CD4-positive, alpha-beta T cell treated with Interferon gamma for 1 hour (primary cell): ENCODE data around the gene RAP1GAP2.
A peak's percentile ranks its signal among the peaks of the same experiment; 100 is the strongest.
"Not testable (repeated sequence)": the region's sequence is repeated elsewhere in the genome, so short reads cannot be mapped to it uniquely, and the experiment has no call there.

ENCODE experiments used
- DNase-seq: peaks from one replicate; pipeline ENCODE4 v3.0.0-alpha.2; 2020

RAP1GAP2 gene

GRCh38 chr17:3030852-3031470, 234.7 kb downstream of the RAP1GAP2 start:
- DNase-seq, result not testable (repeated sequence)

- no peak for DNase-seq
Measured at GRCh38 chr17:3032258-3033247, 236.3 kb downstream of the RAP1GAP2 start.

- DNase-seq, result no peak
Measured at GRCh38 chr17:3033248-3033640, 237.0 kb downstream of the RAP1GAP2 start.

- no peak for DNase-seq
Measured at GRCh38 chr17:3033741-3034577, 237.7 kb downstream of the RAP1GAP2 start.

GRCh38 chr17:3034578-3034920, 238.3 kb downstream of the RAP1GAP2 start:
- no peak for DNase-seq

- DNase-seq, result no peak
Measured at GRCh38 chr17:3035256-3035967, 239.2 kb downstream of the RAP1GAP2 start.

- DNase-seq, result no peak
Measured at GRCh38 chr17:3035968-3036280, 239.7 kb downstream of the RAP1GAP2 start.

GRCh38 chr17:3036800-3037199, 240.6 kb downstream of the RAP1GAP2 start:
- DNase-seq, result no peak

GRCh38 chr17:3037259-3037658, 241.0 kb downstream of the RAP1GAP2 start:
- no peak for DNase-seq

- no peak for DNase-seq
Measured at GRCh38 chr17:3038941-3039340, 242.7 kb downstream of the RAP1GAP2 start.

GRCh38 chr17:3039736-3040135, 243.5 kb downstream of the RAP1GAP2 start:
- peak; percentile 51 for DNase-seq

- DNase-seq, result no peak
Measured at GRCh38 chr17:3040882-3041281, 244.6 kb downstream of the RAP1GAP2 start.

GRCh38 chr17:3043737-3044365, 247.6 kb downstream of the RAP1GAP2 start:
- DNase-seq, result no peak

- no peak for DNase-seq
Measured at GRCh38 chr17:3046753-3047152, 250.5 kb downstream of the RAP1GAP2 start.

- DNase-seq, result peak; percentile 96
Measured at GRCh38 chr17:3048727-3049471, 252.7 kb downstream of the RAP1GAP2 start.

- DNase-seq, result no peak
Measured at GRCh38 chr17:3049705-3050295, 253.6 kb downstream of the RAP1GAP2 start.

GRCh38 chr17:3054868-3055267, 258.6 kb downstream of the RAP1GAP2 start:
- DNase-seq, result not testable (repeated sequence)

GRCh38 chr17:3062824-3063377, 266.7 kb downstream of the RAP1GAP2 start:
- DNase-seq, result not testable (repeated sequence)

- not testable (repeated sequence) for DNase-seq
Measured at GRCh38 chr17:3063507-3063906, 267.3 kb downstream of the RAP1GAP2 start, which contains the start of gene OR1D5. OR1D5 (minus strand) TSS chr17:3063607; CDS start chr17:3063607, 0 bp downstream.

GRCh38 chr17:3065192-3065591, 269.0 kb downstream of the RAP1GAP2 start:
- not testable (repeated sequence) for DNase-seq

GRCh38 chr17:3073850-3074249, 277.6 kb downstream of the RAP1GAP2 start:
- DNase-seq, result not testable (repeated sequence)
